GM23248 (cell line): Measurements from ENCODE around the gene PFKFB4. TPM values are rescaled to one million over a fixed set of nuclear protein-coding genes. Genes with fewer than 3 reads are reported as not detected.

ENCODE experiments used
- DNase-seq: peaks from one replicate; pipeline ENCODE4 v3.0.0-alpha.2; 2015
- H2AFZ ChIP-seq: fragments of 200-600 bp; sonication (generic); 2 replicates; pipeline ENCODE4 v1.6.1; 2016; ENCODE audit warnings: antibody characterized with exemption
- H3F3A ChIP-seq: fragments of 200-600 bp; sonication (generic); 2 replicates; pipeline ENCODE4 v1.6.1; 2016; ENCODE audit warnings: mild to moderate bottlenecking, antibody characterized with exemption, mixed run types; ENCODE audit not compliant: insufficient read depth
- H3K27ac ChIP-seq: fragments of 200-600 bp; sonication (generic); 2 replicates; pipeline ENCODE4 v1.5.1; 2016; ENCODE audit warnings: mild to moderate bottlenecking
- H3K27me3 ChIP-seq: fragments of 200-600 bp; sonication (generic); replicated peaks from 2 replicates; pipeline ENCODE4 v1.6.1; 2016; ENCODE audit warnings: mild to moderate bottlenecking; ENCODE audit not compliant: insufficient read depth
- H3K36me3 ChIP-seq: fragments of 200-600 bp; sonication (generic); 2 replicates; pipeline ENCODE4 v1.6.1; 2016; ENCODE audit warnings: low read depth, mild to moderate bottlenecking
- H3K4me1 ChIP-seq: fragments of 200-600 bp; sonication (generic); 2 replicates; pipeline ENCODE4 v1.6.1; 2016; ENCODE audit warnings: mild to moderate bottlenecking; ENCODE audit not compliant: insufficient read depth
- H3K4me2 ChIP-seq: fragments of 200-600 bp; sonication (generic); one replicate; pipeline ENCODE4 v1.6.1; 2016; ENCODE audit warnings: mild to moderate bottlenecking; ENCODE audit not compliant: unreplicated experiment
- H3K4me3 ChIP-seq: fragments of 200-600 bp; sonication (generic); 2 replicates; pipeline ENCODE4 v1.5.1; 2016; ENCODE audit warnings: mild to moderate bottlenecking
- H3K79me2 ChIP-seq: fragments of 200-600 bp; sonication (generic); 2 replicates; pipeline ENCODE4 v1.6.1; 2016; ENCODE audit warnings: mild to moderate bottlenecking; ENCODE audit not compliant: insufficient read depth
- H3K9ac ChIP-seq: fragments of 200-600 bp; sonication (generic); 2 replicates; pipeline ENCODE4 v1.6.1; 2016; ENCODE audit warnings: mild to moderate bottlenecking
- H3K9me2 ChIP-seq: fragments of 200-600 bp; sonication (generic); 2 replicates; pipeline ENCODE4 v1.6.1; 2016; ENCODE audit warnings: mixed run types, mild to moderate bottlenecking, moderate library complexity; ENCODE audit not compliant: insufficient read depth
- H3K9me3 ChIP-seq: fragments of 200-600 bp; sonication (generic); one replicate; pipeline ENCODE4 v1.6.1; 2017; ENCODE audit warnings: low read depth
- H4K20me1 ChIP-seq: fragments of 200-600 bp; sonication (generic); 2 replicates; pipeline ENCODE4 v1.6.0; 2016; ENCODE audit not compliant: insufficient read depth
- EZH2 ChIP-seq: fragments of 200-600 bp; sonication (generic); IDR thresholded peaks from 2 replicates; pipeline ENCODE4 v1.6.1; 2018; ENCODE audit warnings: antibody characterized with exemption, mild to moderate bottlenecking; ENCODE audit not compliant: insufficient read depth, poor library complexity, severe bottlenecking
- EZH2phosphoT487 ChIP-seq: fragments of 200-600 bp; sonication (generic); IDR thresholded peaks from 2 replicates; pipeline ENCODE4 v1.6.1; 2018; ENCODE audit warnings: antibody characterized with exemption, moderate library complexity, mild to moderate bottlenecking, low read depth; ENCODE audit not compliant: insufficient read depth
- WGBS, 2 experiments: methylation state at CpG; one replicate each; pipeline ENCODE4 v1.1.6; 2015 to 2017; ENCODE audit warnings: low lambda C conversion rate in 2 of 2, low coverage in 1 of 2; ENCODE audit errors: missing lambda C conversion rate in 2 of 2; 5-methylcytosine and 5-hydroxymethylcytosine counted together
- in situ Hi-C: fragments of 300-500 bp; cut with MboI; formaldehyde crosslinking; loops from 2 replicates; pipeline ENCODE4 v1.15.0; 2020
- polyA plus RNA-seq: library from polyadenylated mRNA; unstranded; fragments of >200 nt; fragmentation: Nextera tagmentation; extraction: Ambion mirVana; gene quantifications from 2 replicates; pipeline ENCODE4 v1.2.1, GENCODE V29; 2016
- total RNA-seq: library from RNA; depleted of rRNA; stranded (reverse); fragments of >200 nt; shearing (Covaris generic); gene quantifications from 2 replicates; pipeline ENCODE4 v1.2.3, GENCODE V29; 2014

PFKFB4 gene
- total and polyA plus RNA-seq, 2 experiments from 2014 or later = 10.1 to 15.3 TPM

GRCh38 chr3:48503401-48504050 is 53.1 kb downstream of the PFKFB4 start:
- TF ChIP-seq EZH2 = no peak
- TF ChIP-seq EZH2phosphoT487 = no peak
- Histone ChIP-seq H2AFZ (peak overlapping the region; percentile 77), H3F3A (peaks cover 11% of the 10 kb centered on the region), H3K79me2 (peaks cover 18% of the 10 kb centered on the region), H3K27ac (peak overlapping the region; percentile 63), H4K20me1 (no peaks in the 10 kb centered on the region), H3K4me1 (peaks cover 18% of the 10 kb centered on the region), H3K4me3 (peak overlapping the region; percentile 79), H3K4me2 (peak overlapping the region; percentile 83), H3K36me3 (no peaks in the 10 kb centered on the region), H3K9me3 (no peaks in the 10 kb centered on the region), H3K9ac (peak overlapping the region; percentile 86), H3K9me2 (no peaks in the 10 kb centered on the region), H3K27me3 (no peaks in the 10 kb centered on the region)
- in situ Hi-C loops = no loop called here
- DNase-seq = peak; percentile 87
- WGBS, 2 experiments = 4 to 5% methylated on average over 13 to 26 of the region's 26 CpGs

GRCh38 chr3:48502728-48503168 is 53.9 kb downstream of the PFKFB4 start:
- peak overlapping the region; percentile 79 for H3K4me3 ChIP-seq
- peak overlapping the region; percentile 63 for H3K27ac ChIP-seq
- H2AFZ ChIP-seq = no peak overlapping the region
- 15 to 16% methylated on average over 6 of the region's 6 CpGs for WGBS, 2 experiments
- in situ Hi-C loops = no loop called here
- H3K36me3 ChIP-seq = no peaks in the 10 kb centered on the region
- no peak for TF ChIP-seq EZH2
- no peak for TF ChIP-seq EZH2phosphoT487
- H3K4me2 ChIP-seq = peak overlapping the region; percentile 83
- H4K20me1 ChIP-seq = no peaks in the 10 kb centered on the region
- H3K9me2 ChIP-seq = no peaks in the 10 kb centered on the region
- H3K9ac ChIP-seq = peak overlapping the region; percentile 86; the same call in 1 of the 2 replicates
- peaks cover 11% of the 10 kb centered on the region for H3F3A ChIP-seq
- H3K27me3 ChIP-seq = no peaks in the 10 kb centered on the region
- H3K4me1 ChIP-seq = peaks cover 14% of the 10 kb centered on the region
- no peaks in the 10 kb centered on the region for H3K9me3 ChIP-seq
- H3K79me2 ChIP-seq = peaks cover 18% of the 10 kb centered on the region
- DNase-seq = peak; percentile 32

GRCh38 chr3:48502121-48502520 is 54.5 kb downstream of the PFKFB4 start:
- Histone ChIP-seq H4K20me1 (no peaks in the 10 kb centered on the region), H3K27ac (no peak overlapping the region), H3K9ac (no peak overlapping the region), H3K36me3 (no peaks in the 10 kb centered on the region), H3K4me3 (no peak overlapping the region), H3K9me2 (no peaks in the 10 kb centered on the region), H3K4me1 (peaks cover 8% of the 10 kb centered on the region), H3K27me3 (no peaks in the 10 kb centered on the region), H3K4me2 (no peak overlapping the region), H3K79me2 (peaks cover 18% of the 10 kb centered on the region), H3K9me3 (no peaks in the 10 kb centered on the region), H3F3A (peaks cover 11% of the 10 kb centered on the region), H2AFZ (no peak overlapping the region)
- 82 to 88% methylated on average over 5 of the region's 5 CpGs for WGBS, 2 experiments
- in situ Hi-C loops = no loop called here
- DNase-seq = no peak
- TF ChIP-seq EZH2 (no peak), EZH2phosphoT487 (no peak)

GRCh38 chr3:48501196-48501595 is 55.4 kb downstream of the PFKFB4 start:
- H3K27me3 ChIP-seq = no peaks in the 10 kb centered on the region
- peaks cover 4% of the 10 kb centered on the region; the same call in 1 of the 2 replicates for H3F3A ChIP-seq
- H3K79me2 ChIP-seq = peaks cover 18% of the 10 kb centered on the region
- H4K20me1 ChIP-seq = no peaks in the 10 kb centered on the region
- no peak overlapping the region for H2AFZ ChIP-seq
- no peak overlapping the region for H3K4me2 ChIP-seq
- no peaks in the 10 kb centered on the region for H3K9me3 ChIP-seq
- H3K9me2 ChIP-seq = no peaks in the 10 kb centered on the region
- DNase-seq = no peak
- WGBS, 2 experiments = 67 to 87% methylated on average over 6 to 7 of the region's 7 CpGs
- in situ Hi-C loops = no loop called here
- H3K4me3 ChIP-seq = no peak overlapping the region
- TF ChIP-seq EZH2phosphoT487 (no peak), EZH2 (no peak)
- no peaks in the 10 kb centered on the region; the same call in 1 of the 2 replicates for H3K36me3 ChIP-seq
- H3K4me1 ChIP-seq = peaks cover 8% of the 10 kb centered on the region
- H3K27ac ChIP-seq = no peak overlapping the region
- no peak overlapping the region for H3K9ac ChIP-seq
